ENCODE results near the gene HIPK1.
A peak's percentile ranks its signal among the peaks of the same experiment; 100 is the strongest.

HIPK1 gene

DNA sequence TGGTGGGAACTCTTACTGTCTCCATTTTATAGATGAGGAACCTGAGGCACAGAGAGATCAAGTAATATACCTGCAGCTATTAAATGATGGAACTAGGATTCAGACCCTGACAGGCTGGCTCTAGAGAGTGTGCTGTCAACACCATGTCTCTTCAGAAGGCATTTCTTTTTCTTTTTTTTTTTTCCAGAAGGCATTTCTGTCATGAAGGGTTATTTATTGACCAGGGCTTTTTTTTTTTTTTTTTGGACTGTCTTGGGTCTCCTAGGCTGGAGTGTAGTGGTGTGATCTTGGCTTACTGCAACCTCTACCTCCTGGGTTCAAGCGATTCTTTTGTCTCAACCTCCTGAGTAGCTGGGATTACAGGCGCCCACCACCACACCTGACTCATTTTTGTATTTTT lies 22.6 kb downstream of the HIPK1 start:
- H3K36me3 ChIP-seq (ENCODE audit: insufficient read depth, low read length): peaks cover 58% of the 10 kb centered on the region
- no peak for DNase-seq (ENCODE audit: low read depth, low spot score)
- TF ChIP-seq EZH2 (IDR thresholded peaks at IDR 0.05) (no peak), FOXP2 (optimal IDR thresholded peaks at IDR 0.05; ENCODE audit: control extremely low read depth, extremely low read length, insufficient read depth) (no peak), POLR2AphosphoS5 (IDR thresholded peaks at IDR 0.05; ENCODE audit: borderline replicate concordance, low read depth, low read length) (no peak)

DNA sequence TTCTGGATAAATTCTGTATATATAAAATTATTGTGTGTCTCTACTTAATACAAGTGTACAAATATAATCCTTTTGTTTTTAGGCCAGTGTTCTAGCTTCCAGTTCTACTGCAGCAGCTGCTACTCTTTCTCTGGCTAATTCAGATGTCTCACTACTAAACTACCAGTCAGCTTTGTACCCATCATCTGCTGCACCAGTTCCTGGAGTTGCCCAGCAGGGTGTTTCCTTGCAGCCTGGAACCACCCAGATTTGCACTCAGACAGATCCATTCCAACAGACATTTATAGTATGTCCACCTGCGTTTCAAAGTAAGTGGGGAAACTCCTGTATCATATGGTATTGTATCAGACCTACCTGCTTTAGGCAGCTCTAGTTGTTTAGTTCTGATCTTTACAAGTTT lies 28.9 kb downstream of the HIPK1 start:
- TF ChIP-seq EZH2 (IDR thresholded peaks at IDR 0.05) (no peak), FOXP2 (optimal IDR thresholded peaks at IDR 0.05; ENCODE audit: control extremely low read depth, extremely low read length, insufficient read depth) (no peak), POLR2AphosphoS5 (IDR thresholded peaks at IDR 0.05; ENCODE audit: borderline replicate concordance, low read depth, low read length) (no peak)
- Histone ChIP-seq H3K9ac (ENCODE audit: insufficient read length) (no peak overlapping the region), H3K27ac (peak overlapping the region; percentile 50; the same call in 1 of the 2 replicates), H3K4me3 (no peak overlapping the region), H3K36me3 (ENCODE audit: insufficient read depth, low read length) (peaks cover 84% of the 10 kb centered on the region), H3K9me3 (ENCODE audit: low read depth, low read length) (no peaks in the 10 kb centered on the region)
- DNase-seq (ENCODE audit: low read depth, low spot score): no peak

More for the DNA sequence above, 22.6 kb downstream of the HIPK1 start:
- Histone ChIP-seq H3K9me3 (ENCODE audit: low read depth, low read length) (no peaks in the 10 kb centered on the region), H3K9ac (ENCODE audit: insufficient read length) (no peak overlapping the region), H3K4me3 (no peak overlapping the region), H3K27ac (no peak overlapping the region)

DNA sequence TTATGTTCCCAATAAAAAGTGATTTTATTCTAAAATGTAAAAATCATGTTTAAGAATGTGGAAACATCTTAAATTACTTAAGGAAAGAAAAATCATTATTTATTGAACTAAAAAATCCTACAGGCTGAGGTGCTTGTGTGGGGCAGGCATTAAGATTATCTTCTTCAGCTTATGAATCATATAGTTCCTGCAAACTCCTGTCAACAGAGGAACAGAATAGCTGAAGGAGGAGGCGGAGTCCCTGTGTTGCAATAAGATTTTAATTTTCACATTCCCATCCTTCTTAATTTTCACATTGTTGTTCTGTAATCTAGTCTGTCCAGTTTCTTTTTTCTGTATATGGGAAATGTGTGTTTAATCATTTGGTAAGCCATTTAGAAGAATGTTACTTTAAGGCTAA lies 29.6 kb downstream of the HIPK1 start:
- no peak for DNase-seq (ENCODE audit: low read depth, low spot score)

DNA sequence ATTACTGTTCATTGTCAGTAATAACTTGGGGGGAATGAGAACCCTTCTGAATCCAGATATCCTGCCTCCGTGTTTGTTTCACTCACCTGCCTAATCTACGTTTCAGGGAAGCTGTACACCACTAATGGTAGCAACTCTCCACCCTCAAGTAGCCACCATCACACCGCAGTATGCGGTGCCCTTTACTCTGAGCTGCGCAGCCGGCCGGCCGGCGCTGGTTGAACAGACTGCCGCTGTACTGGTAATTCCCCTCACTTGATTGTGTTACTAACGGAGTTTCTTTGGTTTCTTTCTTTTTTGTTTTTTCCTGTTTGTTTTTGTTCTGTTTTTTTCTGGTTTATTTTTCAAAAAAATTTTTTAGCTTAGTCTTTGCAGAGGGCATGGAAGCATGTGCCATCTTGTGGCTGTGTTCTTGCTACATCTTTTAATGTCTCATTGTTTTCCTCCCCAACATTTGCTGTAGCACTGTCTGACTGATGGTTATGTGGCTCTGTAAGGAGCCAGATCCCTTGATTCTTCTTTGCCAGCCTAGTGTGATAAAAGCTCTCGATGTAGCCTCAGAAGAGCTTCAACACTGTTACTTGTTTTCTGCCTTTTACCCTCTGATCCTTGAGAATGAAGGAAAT lies 34.3 kb downstream of the HIPK1 start:
- H3K36me3 ChIP-seq (ENCODE audit: insufficient read depth, low read length): peaks cover 89% of the 10 kb centered on the region
- no peak overlapping the region for H3K4me3 ChIP-seq
- H3K9ac ChIP-seq (ENCODE audit: insufficient read length): no peak overlapping the region
- DNase-seq (ENCODE audit: low read depth, low spot score): no peak
- H3K27ac ChIP-seq: no peak overlapping the region
- H3K9me3 ChIP-seq (ENCODE audit: low read depth, low read length): no peaks in the 10 kb centered on the region
- TF ChIP-seq POLR2AphosphoS5 (IDR thresholded peaks at IDR 0.05; ENCODE audit: borderline replicate concordance, low read depth, low read length) (no peak), EZH2 (IDR thresholded peaks at IDR 0.05) (no peak), FOXP2 (optimal IDR thresholded peaks at IDR 0.05; ENCODE audit: control extremely low read depth, extremely low read length, insufficient read depth) (no peak)

More for the DNA sequence above, 29.6 kb downstream of the HIPK1 start:
- peaks cover 88% of the 10 kb centered on the region for H3K36me3 ChIP-seq (ENCODE audit: insufficient read depth, low read length)
- H3K4me3 ChIP-seq: no peak overlapping the region
- H3K9me3 ChIP-seq (ENCODE audit: low read depth, low read length): no peaks in the 10 kb centered on the region
- no peak overlapping the region for H3K27ac ChIP-seq
- no peak overlapping the region for H3K9ac ChIP-seq (ENCODE audit: insufficient read length)
- no peak for TF ChIP-seq EZH2 (IDR thresholded peaks at IDR 0.05)
- TF ChIP-seq POLR2AphosphoS5 (IDR thresholded peaks at IDR 0.05; ENCODE audit: borderline replicate concordance, low read depth, low read length): no peak
- TF ChIP-seq FOXP2 (optimal IDR thresholded peaks at IDR 0.05; ENCODE audit: control extremely low read depth, extremely low read length, insufficient read depth): no peak

DNA sequence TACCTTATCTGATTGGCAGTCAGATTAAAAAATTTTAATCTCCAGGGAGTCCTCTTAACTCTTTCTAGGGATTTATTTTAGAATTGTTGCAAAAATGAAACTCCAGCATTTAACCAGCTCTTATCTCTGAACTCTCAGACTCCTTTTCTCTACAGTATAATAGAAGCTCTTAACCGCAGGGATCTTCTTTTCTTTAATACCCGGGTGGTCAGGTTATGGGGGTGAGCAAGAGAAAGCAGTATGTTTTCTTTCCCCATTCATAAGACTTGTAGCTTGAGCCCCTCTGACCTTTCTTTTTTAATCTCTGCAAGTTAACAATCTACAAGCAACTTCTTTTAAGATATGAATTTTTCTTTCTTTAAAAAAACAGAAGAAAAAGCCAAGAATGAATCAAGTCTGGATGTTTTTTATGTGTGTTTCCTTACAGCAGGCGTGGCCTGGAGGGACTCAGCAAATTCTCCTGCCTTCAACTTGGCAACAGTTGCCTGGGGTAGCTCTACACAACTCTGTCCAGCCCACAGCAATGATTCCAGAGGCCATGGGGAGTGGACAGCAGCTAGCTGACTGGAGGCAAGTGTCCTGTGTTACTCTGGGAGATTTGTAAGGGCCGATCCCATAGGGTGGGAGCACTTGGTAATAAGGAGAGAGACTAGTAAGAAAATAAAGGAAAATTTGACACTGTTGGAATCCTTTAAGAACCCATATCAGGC lies 36.7 kb downstream of the HIPK1 start:
- Histone ChIP-seq H3K9me3 (ENCODE audit: low read depth, low read length) (no peaks in the 10 kb centered on the region), H3K9ac (ENCODE audit: insufficient read length) (no peak overlapping the region), H3K4me3 (no peak overlapping the region), H3K36me3 (ENCODE audit: insufficient read depth, low read length) (peaks cover 91% of the 10 kb centered on the region), H3K27ac (no peak overlapping the region)
- no peak for DNase-seq (ENCODE audit: low read depth, low spot score)
- TF ChIP-seq FOXP2 (optimal IDR thresholded peaks at IDR 0.05; ENCODE audit: control extremely low read depth, extremely low read length, insufficient read depth) (no peak), POLR2AphosphoS5 (IDR thresholded peaks at IDR 0.05; ENCODE audit: borderline replicate concordance, low read depth, low read length) (no peak), EZH2 (IDR thresholded peaks at IDR 0.05) (no peak)

DNA sequence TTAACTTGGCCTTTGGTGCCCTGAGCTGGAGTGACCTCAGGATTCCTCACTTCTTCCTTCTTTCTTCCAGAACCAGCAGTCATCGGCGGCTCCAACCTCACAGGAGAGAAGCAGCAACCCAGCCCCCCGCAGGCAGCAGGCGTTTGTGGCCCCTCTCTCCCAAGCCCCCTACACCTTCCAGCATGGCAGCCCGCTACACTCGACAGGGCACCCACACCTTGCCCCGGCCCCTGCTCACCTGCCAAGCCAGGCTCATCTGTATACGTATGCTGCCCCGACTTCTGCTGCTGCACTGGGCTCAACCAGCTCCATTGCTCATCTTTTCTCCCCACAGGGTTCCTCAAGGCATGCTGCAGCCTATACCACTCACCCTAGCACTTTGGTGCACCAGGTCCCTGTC lies 43.8 kb downstream of the HIPK1 start:
- peaks cover 76% of the 10 kb centered on the region for H3K36me3 ChIP-seq (ENCODE audit: insufficient read depth, low read length)
- H3K4me3 ChIP-seq: no peak overlapping the region
- DNase-seq (ENCODE audit: low read depth, low spot score): no peak
- no peak for TF ChIP-seq POLR2AphosphoS5 (IDR thresholded peaks at IDR 0.05; ENCODE audit: borderline replicate concordance, low read depth, low read length)
- TF ChIP-seq FOXP2 (optimal IDR thresholded peaks at IDR 0.05; ENCODE audit: control extremely low read depth, extremely low read length, insufficient read depth): no peak
- no peak for TF ChIP-seq EZH2 (IDR thresholded peaks at IDR 0.05)
- no peaks in the 10 kb centered on the region for H3K9me3 ChIP-seq (ENCODE audit: low read depth, low read length)
- peak overlapping the region; percentile 73 for H3K27ac ChIP-seq
- no peak overlapping the region for H3K9ac ChIP-seq (ENCODE audit: insufficient read length)

DNA sequence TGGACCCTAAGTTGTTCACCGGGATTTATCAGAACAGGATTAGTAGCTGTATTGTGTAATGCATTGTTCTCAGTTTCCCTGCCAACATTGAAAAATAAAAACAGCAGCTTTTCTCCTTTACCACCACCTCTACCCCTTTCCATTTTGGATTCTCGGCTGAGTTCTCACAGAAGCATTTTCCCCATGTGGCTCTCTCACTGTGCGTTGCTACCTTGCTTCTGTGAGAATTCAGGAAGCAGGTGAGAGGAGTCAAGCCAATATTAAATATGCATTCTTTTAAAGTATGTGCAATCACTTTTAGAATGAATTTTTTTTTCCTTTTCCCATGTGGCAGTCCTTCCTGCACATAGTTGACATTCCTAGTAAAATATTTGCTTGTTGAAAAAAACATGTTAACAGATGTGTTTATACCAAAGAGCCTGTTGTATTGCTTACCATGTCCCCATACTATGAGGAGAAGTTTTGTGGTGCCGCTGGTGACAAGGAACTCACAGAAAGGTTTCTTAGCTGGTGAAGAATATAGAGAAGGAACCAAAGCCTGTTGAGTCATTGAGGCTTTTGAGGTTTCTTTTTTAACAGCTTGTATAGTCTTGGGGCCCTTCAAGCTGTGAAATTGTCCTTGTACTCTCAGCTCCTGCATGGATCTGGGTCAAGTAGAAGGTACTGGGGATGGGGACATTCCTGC lies 46.2 kb downstream of the HIPK1 start:
- no peak for DNase-seq (ENCODE audit: low read depth, low spot score)
- Histone ChIP-seq H3K27ac (peak overlapping the region; percentile 98), H3K9ac (ENCODE audit: insufficient read length) (no peak overlapping the region), H3K9me3 (ENCODE audit: low read depth, low read length) (no peaks in the 10 kb centered on the region), H3K36me3 (ENCODE audit: insufficient read depth, low read length) (peaks cover 54% of the 10 kb centered on the region), H3K4me3 (no peak overlapping the region)
- no peak for TF ChIP-seq FOXP2 (optimal IDR thresholded peaks at IDR 0.05; ENCODE audit: control extremely low read depth, extremely low read length, insufficient read depth)
- TF ChIP-seq EZH2 (IDR thresholded peaks at IDR 0.05): no peak
- no peak for TF ChIP-seq POLR2AphosphoS5 (IDR thresholded peaks at IDR 0.05; ENCODE audit: borderline replicate concordance, low read depth, low read length)

DNA sequence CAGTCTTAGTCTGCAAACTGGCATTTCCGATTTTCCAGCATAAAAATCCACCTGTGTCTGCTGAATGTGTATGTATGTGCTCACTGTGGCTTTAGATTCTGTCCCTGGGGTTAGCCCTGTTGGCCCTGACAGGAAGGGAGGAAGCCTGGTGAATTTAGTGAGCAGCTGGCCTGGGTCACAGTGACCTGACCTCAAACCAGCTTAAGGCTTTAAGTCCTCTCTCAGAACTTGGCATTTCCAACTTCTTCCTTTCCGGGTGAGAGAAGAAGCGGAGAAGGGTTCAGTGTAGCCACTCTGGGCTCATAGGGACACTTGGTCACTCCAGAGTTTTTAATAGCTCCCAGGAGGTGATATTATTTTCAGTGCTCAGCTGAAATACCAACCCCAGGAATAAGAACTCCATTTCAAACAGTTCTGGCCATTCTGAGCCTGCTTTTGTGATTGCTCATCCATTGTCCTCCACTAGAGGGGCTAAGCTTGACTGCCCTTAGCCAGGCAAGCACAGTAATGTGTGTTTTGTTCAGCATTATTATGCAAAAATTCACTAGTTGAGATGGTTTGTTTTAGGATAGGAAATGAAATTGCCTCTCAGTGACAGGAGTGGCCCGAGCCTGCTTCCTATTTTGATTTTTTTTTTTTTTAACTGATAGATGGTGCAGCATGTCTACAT lies 47.6 kb downstream of the HIPK1 start:
- H3K4me3 ChIP-seq: peak overlapping the region; percentile 18
- peaks cover 56% of the 10 kb centered on the region for H3K36me3 ChIP-seq (ENCODE audit: insufficient read depth, low read length)
- H3K9me3 ChIP-seq (ENCODE audit: low read depth, low read length): no peaks in the 10 kb centered on the region
- TF ChIP-seq EZH2 (IDR thresholded peaks at IDR 0.05) (no peak), FOXP2 (optimal IDR thresholded peaks at IDR 0.05; ENCODE audit: control extremely low read depth, extremely low read length, insufficient read depth) (no peak), POLR2AphosphoS5 (IDR thresholded peaks at IDR 0.05; ENCODE audit: borderline replicate concordance, low read depth, low read length) (no peak)
- DNase-seq (ENCODE audit: low read depth, low spot score): no peak
- H3K27ac ChIP-seq: peak overlapping the region; percentile 98
- peak overlapping the region; percentile 27 for H3K9ac ChIP-seq (ENCODE audit: insufficient read length)
